ENCODE measurements around the gene LPA.
"Not testable (repeated sequence)": the region's sequence is repeated elsewhere in the genome, so short reads cannot be mapped to it uniquely, and the experiment has no call there.

The LPA gene

GRCh38 chr6:160662842-160663241 lies 1.2 kb downstream of the LPA start:
- DNase-seq = no peak

DNA sequence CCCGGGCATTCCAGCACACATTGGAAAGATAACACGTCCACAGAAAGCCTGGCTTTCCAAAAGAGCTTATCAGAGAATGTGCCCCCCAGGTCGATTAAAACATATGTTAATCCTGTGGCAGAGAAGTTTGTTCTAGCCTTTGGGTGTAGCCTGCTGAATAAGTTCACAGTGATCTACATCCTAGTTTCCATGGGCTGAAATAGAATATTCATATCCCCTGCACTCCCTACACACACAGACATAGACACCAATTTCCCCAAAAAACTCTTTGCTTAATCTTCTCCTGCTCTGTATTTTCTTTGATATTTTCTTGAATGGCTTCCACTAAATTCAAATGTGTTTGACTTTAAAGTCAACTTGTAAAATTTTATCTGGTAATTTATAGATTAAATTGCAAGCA lies 1.6 kb downstream of the LPA start:
- no peak for DNase-seq

DNA sequence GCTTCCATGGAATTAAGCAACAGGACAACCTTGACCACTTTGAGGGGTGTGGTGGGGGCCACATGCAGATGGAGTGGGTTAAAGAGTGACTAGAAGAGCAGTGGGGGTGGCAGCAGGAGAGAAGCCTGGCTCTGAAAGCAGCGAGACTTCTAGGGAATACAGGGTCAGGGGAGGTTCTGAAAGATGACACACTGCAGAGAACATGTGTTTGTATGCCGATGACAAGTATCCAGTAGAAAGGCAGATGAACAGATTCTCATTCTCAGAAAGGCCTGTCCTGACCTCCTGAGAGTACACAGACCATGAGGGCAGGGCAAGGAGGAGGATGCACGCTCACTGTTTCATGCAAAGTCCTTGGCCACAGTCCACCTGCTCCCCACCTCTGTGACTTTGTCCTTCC lies 2.9 kb downstream of the LPA start:
- no peak for DNase-seq

DNA sequence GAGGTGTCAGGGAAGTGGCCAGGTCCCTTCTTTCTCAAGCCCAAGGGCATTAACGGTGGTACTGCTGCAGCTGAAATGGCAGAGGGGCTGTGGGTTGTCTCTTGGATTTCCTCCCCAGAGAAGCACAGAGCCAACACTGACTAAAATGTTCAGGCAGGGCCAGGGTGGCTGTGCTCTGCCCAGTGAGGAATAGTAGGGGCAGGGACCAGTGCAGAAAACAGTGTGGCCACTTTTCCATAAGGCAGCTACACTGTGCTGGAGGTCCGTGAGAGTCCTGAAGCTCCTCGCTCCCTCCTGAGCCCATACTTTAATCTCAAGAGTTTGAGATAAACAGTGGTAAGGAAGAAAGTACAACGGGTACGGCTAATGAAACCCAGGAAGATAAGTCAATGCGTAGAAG lies 4.5 kb downstream of the LPA start:
- no peak for DNase-seq

DNA sequence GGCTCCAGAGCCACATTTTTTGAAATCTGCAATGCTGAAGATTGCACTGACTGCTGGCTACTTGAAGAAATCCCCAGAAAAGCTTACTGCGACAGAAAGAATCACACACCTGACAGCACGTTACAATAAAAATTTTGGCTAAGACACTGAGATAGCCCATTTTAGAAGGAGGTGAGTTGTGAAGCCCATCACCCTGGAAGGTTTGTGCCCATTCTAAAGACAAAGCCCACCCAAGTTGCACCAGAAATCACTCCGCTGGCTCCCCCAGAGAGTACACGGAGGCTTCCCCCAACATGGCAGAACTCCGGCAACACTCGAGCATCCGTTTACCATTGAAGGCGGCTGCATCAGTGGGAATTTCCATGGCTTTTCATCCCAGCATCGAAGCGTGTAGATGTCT lies 29.4 kb downstream of the LPA start:
- DNase-seq = peak in 1 of 2 experiments; percentile 16

- no peak for DNase-seq
These were observed 67.9 kb downstream of the LPA start for GRCh38 chr6:160595838-160596832.

DNA sequence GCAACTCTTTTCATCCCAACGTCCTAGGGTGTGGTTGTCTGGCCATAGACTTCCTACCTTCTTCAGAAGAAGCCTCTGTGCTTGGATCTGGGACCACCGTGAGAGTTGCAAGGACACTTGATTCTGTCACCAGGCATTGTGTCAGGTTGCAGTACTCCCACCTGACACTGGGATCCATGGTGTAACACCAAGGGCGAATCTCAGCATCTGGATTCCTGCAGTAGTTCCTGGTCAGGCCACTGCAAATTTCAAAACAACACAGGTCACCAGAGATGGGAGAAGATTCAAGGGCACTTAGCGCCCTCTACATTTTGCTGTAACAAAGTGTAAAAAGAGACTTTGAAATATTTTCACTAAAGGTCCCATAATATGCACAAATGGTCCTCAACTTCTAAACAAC lies 68.8 kb downstream of the LPA start:
- DNase-seq = not testable (repeated sequence)

DNA sequence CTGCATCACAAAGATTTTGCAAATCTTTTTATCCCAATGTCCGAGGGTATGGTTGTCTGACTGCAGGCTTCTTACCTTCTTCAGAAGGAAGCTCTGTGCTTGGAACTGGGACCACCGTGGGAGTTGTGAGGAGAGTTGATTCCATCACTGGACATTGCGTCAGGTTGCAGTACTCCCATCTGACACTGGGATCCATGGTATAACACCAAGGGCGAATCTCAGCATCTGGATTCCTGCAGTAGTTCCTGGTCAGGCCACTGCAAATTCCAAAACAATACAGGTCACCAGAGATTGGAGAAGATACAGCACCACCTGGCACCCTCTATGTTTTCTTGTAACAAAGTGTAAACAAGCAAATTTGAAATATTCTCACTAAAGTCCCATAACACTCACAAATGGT lies 77.7 kb downstream of the LPA start:
- DNase-seq = no peak

DNA sequence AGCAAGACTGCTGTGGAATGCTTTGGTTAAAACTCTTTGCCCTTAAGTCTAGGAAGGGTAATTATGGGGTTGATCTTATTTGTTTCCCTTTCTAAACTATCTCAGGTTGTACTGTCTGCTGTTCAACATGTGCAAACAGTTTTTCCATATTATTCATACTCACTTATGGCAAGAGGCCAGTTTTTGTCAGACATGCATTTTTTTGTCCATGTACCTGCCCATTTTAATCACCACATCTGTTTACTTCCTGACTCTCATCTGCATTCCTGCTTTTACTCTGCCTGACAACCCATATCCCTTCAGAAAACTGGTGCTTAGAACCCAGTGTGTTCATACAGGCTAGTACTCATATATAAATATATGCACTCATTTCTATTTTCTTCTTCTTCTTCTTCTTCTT lies 80.3 kb downstream of the LPA start:
- no peak for DNase-seq

DNA sequence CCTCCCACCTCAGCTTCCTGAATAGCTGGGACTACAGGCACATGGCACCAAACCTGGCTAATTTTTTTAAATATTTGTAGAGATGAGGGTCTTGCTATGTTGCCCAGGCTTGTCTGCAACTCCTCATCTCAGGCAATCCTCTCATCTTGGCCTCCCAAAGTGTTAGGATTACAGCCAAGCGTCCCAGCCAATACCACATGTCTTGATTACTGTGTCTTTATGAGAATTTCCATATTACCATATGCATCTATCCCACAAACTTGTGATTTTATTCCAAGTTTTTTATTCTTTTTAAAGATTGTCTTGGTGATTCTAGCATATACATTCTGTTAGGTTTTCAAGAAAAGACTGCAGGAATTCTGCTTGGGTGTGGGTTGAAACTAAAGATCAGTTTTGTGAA lies 82.7 kb downstream of the LPA start:
- DNase-seq = no peak

GRCh38 chr6:160578515-160578914 lies 85.6 kb downstream of the LPA start:
- DNase-seq = not testable (repeated sequence)

- no peak for DNase-seq
These were observed 90.1 kb downstream of the LPA start for GRCh38 chr6:160573943-160574342.

GRCh38 chr6:160571201-160571600 lies 92.9 kb downstream of the LPA start:
- not testable (repeated sequence) for DNase-seq

GRCh38 chr6:160544802-160545201 lies 119.3 kb downstream of the LPA start:
- no peak for DNase-seq

DNA sequence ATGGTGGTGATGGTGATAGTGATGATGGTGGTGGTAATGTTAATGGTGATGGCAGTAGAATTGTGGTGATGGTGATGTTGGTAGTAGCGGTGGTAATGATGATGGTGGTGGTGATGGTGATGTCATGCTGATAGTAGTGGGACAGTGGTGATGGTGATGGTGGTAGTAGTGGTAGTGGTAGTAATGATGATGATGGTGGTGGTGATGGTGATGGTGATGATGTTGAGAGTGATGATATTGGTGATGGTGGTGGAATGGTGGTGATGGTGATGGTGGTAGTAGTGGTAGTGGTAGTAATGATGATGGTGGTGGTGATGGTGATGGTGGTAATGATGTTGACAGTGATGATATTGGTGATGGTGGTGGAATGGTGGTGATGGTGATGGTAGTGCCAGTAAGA lies 128.8 kb downstream of the LPA start:
- DNase-seq = no peak

- peak; percentile 76 to 77 for DNase-seq
These were observed 129.9 kb downstream of the LPA start for GRCh38 chr6:160534050-160534696.

DNA sequence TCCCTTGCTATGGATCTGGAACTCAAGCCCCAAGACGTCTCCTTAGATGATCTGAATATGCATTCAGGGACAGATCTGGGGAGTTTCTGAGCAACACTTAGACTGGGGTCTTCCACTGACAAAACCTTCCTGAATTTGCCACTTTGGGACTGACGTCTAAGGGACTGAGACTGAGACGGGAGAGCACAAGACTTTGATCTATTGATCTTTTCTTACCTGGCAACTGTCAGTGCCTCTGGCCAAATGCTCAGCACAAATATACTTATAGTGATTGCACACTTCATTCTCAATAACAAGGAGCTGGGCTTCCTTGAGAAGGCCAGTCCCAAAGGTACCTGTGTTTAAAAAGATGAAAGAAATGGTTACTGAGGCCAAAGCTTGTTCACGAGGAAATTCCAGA lies 131.8 kb downstream of the LPA start:
- no peak for DNase-seq

- no peak for DNase-seq
These were observed 132.2 kb downstream of the LPA start for GRCh38 chr6:160531826-160532225.

DNA sequence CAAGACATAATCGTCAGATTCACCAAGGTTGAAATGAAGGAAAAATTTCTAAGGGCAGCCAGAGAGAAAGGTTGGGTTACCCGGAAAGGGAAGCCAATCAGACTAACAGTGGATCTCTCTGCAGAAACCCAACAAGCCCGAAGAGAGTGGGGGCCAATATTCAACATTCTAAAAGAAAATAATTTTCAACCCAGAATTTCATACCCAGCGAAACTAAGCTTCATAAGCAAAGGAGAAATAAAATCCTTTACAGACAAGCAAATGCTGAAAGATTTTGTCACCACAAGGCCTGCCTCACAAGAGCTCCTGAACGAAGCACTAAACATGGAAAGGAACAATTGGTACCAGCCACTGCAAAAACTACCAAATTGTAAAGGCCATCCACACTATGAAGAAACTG lies 134.6 kb downstream of the LPA start:
- not testable (repeated sequence) for DNase-seq

GRCh38 chr6:160523223-160523622 lies 140.9 kb downstream of the LPA start:
- peak; percentile 25 to 39 for DNase-seq

DNA sequence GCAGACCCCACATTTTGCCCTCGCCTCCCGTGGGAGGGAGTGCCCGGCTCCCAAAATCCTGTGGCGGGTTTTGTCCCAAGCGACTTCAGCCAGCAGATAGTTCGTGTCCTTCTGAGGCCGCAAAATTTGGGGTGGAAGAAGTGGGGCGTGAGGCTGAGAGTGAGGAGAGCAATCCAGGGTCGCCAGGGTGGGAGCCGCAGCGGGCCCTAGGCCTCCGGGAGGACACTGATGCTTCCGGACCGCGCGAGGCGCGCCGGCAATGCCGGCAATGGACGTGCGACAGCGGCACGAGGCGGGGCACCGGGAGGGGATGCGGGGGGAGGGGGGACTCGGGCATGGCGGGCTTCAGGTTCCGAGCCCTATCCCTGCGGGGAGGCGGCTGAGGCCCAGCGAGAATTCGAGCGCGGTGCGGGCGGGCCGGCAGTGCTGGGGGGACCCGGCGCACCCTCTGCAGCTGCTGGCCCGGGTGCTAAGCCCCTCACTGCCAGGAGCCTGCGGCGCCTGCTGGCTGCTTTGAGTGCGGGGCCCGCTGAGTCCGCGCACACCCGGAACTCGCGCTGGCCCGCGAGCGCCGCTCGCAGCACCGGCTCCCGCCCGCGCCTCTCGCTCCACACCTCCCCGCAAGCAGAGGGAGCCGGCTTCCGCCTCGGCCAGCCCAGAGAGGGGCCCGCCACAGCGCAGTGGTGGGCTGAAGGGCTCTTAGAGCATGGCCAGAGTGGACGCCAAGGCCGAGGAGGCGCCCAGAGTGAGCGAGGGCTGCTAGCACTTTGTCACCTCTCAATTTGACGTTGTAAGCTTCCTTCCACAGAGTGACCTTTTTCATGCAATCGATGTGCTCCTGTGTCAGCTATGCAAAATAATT lies 143.8 kb downstream of the LPA start:
- DNase-seq = peak; percentile 88

DNA sequence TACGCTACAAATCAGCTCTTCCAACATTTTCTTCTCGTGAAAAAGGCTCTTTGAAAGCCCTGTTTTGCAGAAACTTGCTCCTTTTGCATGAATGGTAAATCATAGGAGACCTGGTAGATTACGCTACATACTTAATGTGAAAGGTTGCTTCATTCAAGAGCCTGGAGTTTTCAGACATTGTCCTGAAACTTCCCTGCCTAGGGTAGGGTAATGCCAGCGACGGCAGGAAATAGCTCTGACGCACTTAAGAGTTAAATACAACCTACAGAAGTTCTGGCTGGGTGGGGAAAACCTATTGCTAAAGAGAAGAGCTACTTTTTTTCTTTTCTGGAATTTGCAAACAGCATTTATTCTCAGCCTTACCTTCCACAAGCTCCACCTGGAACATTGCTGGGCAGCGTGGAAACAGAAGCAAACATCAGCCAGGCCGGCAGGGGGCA lies 144.5 kb downstream of the LPA start:
- no peak for DNase-seq

- DNase-seq = no peak
These were observed 144.9 kb downstream of the LPA start for GRCh38 chr6:160519133-160519532.
